ES-I3 (cell line): ENCODE results near the gene PRIMPOL.
"Not testable (repeated sequence)": the region's sequence is repeated elsewhere in the genome, so short reads cannot be mapped to it uniquely, and the experiment has no call there.

Experiments used
- H3K36me3 ChIP-seq: 2 replicates; pipeline ENCODE4 v1.6.1; 2013; ENCODE audit warnings: mild to moderate bottlenecking, low read length, control low read depth, moderate library complexity; ENCODE audit not compliant: insufficient read depth
- H3K4me1 ChIP-seq: 2 replicates; pipeline ENCODE4 v1.6.1; 2013; ENCODE audit warnings: mild to moderate bottlenecking, control low read depth, low read length; ENCODE audit not compliant: insufficient read depth
- H3K9ac ChIP-seq: 2 replicates; pipeline ENCODE4 v1.6.1; 2013; ENCODE audit warnings: low read depth, mild to moderate bottlenecking, low read length, moderate library complexity
- H3K9me3 ChIP-seq: 2 replicates; pipeline ENCODE4 v1.6.1; 2013; ENCODE audit warnings: mild to moderate bottlenecking, low read length, moderate library complexity; ENCODE audit not compliant: control insufficient read depth, insufficient read depth

PRIMPOL gene

GRCh38 chr4:184648054-184648312 is 1.6 kb upstream of the PRIMPOL start:
- H3K4me1 ChIP-seq: peaks cover 27% of the 10 kb centered on the region
- peak overlapping the region; percentile 93 for H3K9ac ChIP-seq
- no peaks in the 10 kb centered on the region for H3K9me3 ChIP-seq
- H3K36me3 ChIP-seq: peaks cover 9% of the 10 kb centered on the region; the same call in 1 of the 2 replicates

- no peaks in the 10 kb centered on the region for H3K9me3 ChIP-seq
- H3K36me3 ChIP-seq: peaks cover 9% of the 10 kb centered on the region; the same call in 1 of the 2 replicates
- peaks cover 25% of the 10 kb centered on the region for H3K4me1 ChIP-seq
- H3K9ac ChIP-seq: peak overlapping the region; percentile 93
These were observed 1.1 kb upstream of the PRIMPOL start for GRCh38 chr4:184648313-184649025.

GRCh38 chr4:184649971-184650855 is 675 bp downstream of the PRIMPOL start:
- Histone ChIP-seq H3K9ac (peak overlapping the region; percentile 91), H3K9me3 (no peaks in the 10 kb centered on the region), H3K36me3 (peaks cover 9% of the 10 kb centered on the region; the same call in 1 of the 2 replicates), H3K4me1 (peaks cover 9% of the 10 kb centered on the region)

- Histone ChIP-seq H3K9me3 (no peaks in the 10 kb centered on the region), H3K9ac (no peak overlapping the region), H3K36me3 (no peaks in the 10 kb centered on the region), H3K4me1 (peaks cover 9% of the 10 kb centered on the region; the same call in 1 of the 2 replicates)
These were observed 2.4 kb downstream of the PRIMPOL start for GRCh38 chr4:184651899-184652298.

GRCh38 chr4:184652681-184653080 is 3.1 kb downstream of the PRIMPOL start:
- H3K36me3 ChIP-seq, H3K9me3 ChIP-seq, H3K4me1 ChIP-seq, H3K9ac ChIP-seq: not testable (repeated sequence)

- no peaks in the 10 kb centered on the region for H3K36me3 ChIP-seq
- no peak overlapping the region for H3K9ac ChIP-seq
- H3K9me3 ChIP-seq: no peaks in the 10 kb centered on the region
- peaks cover 9% of the 10 kb centered on the region; the same call in 1 of the 2 replicates for H3K4me1 ChIP-seq
These were observed 4.1 kb downstream of the PRIMPOL start for GRCh38 chr4:184653650-184654049.

- Histone ChIP-seq H3K4me1 (peaks cover 9% of the 10 kb centered on the region; the same call in 1 of the 2 replicates), H3K9me3 (no peaks in the 10 kb centered on the region), H3K9ac (no peak overlapping the region), H3K36me3 (no peaks in the 10 kb centered on the region)
These were observed 6.6 kb downstream of the PRIMPOL start for GRCh38 chr4:184655889-184656869.

- 0 out of 2 replicates have a peak, but pooled peaks cover 1% of the 10 kb centered on the region for H3K4me1 ChIP-seq
- no peak overlapping the region for H3K9ac ChIP-seq
- no peaks in the 10 kb centered on the region for H3K36me3 ChIP-seq
- no peaks in the 10 kb centered on the region for H3K9me3 ChIP-seq
These were observed 7.6 kb downstream of the PRIMPOL start for GRCh38 chr4:184657144-184657543.

GRCh38 chr4:184657820-184658219 is 8.3 kb downstream of the PRIMPOL start:
- H3K9me3 ChIP-seq, H3K9ac ChIP-seq, H3K4me1 ChIP-seq, H3K36me3 ChIP-seq: not testable (repeated sequence)

- H3K36me3 ChIP-seq: no peaks in the 10 kb centered on the region
- no peaks in the 10 kb centered on the region for H3K9me3 ChIP-seq
- H3K4me1 ChIP-seq: no peaks in the 10 kb centered on the region
- H3K9ac ChIP-seq: no peak overlapping the region
These were observed 11.4 kb downstream of the PRIMPOL start for GRCh38 chr4:184660978-184661377.

- Histone ChIP-seq H3K9ac (no peak overlapping the region), H3K36me3 (no peaks in the 10 kb centered on the region; the same call in 1 of the 2 replicates), H3K9me3 (no peaks in the 10 kb centered on the region), H3K4me1 (no peaks in the 10 kb centered on the region)
These were observed 12.7 kb downstream of the PRIMPOL start for GRCh38 chr4:184662236-184662635.

- Histone ChIP-seq H3K9ac (no peak overlapping the region), H3K9me3 (no peaks in the 10 kb centered on the region), H3K4me1 (no peaks in the 10 kb centered on the region), H3K36me3 (peaks cover 3% of the 10 kb centered on the region)
These were observed 15.1 kb downstream of the PRIMPOL start for GRCh38 chr4:184664445-184665210.

- Histone ChIP-seq H3K9ac (no peak overlapping the region), H3K4me1 (no peaks in the 10 kb centered on the region), H3K36me3 (peaks cover 3% of the 10 kb centered on the region), H3K9me3 (no peaks in the 10 kb centered on the region)
These were observed 17.1 kb downstream of the PRIMPOL start for GRCh38 chr4:184666670-184667069.
